Measurements from ENCODE around the gene TP53I11. TPM values are rescaled to one million over a fixed set of nuclear protein-coding genes. Genes with fewer than 3 reads are reported as not detected.

TP53I11 gene
- total RNA-seq, 3 donors from 2014 or later (not counting 1 experiment from before 2014, with no cell fraction given) = 3.7 to 13.9 (median 9.2) TPM

GRCh38 chr11:44906649-44907048, 44.0 kb downstream of the TP53I11 start:
- Mint-ChIP-seq H3K4me1 (peaks cover 0 to 5% of the 10 kb centered on the region in 2 donors), H3K27ac (no peak overlapping the region), H3K36me3 (no peaks in the 10 kb centered on the region), H3K27me3 (ENCODE audit: low read depth in 2 of 2) (peaks cover 9 to 19% of the 10 kb centered on the region in 2 donors), H3K9me3 (no peaks in the 10 kb centered on the region), H3K4me3 (no peak overlapping the region)
- no peaks in the 10 kb centered on the region for H3K9me3 ChIP-seq (ENCODE audit: control insufficient read depth, insufficient read depth, low read length)
- H3K36me3 ChIP-seq (ENCODE audit: control insufficient read depth, insufficient read depth, low read length) = no peaks in the 10 kb centered on the region
- no peak overlapping the region for H3K4me3 ChIP-seq (ENCODE audit: low read length)
- H3K27ac ChIP-seq (ENCODE audit: low read length) = no peak overlapping the region
- DNase-seq (no peak), ATAC-seq (no peak)
- H3K27me3 ChIP-seq (ENCODE audit: control insufficient read depth, insufficient read depth, low read length) = peaks cover 2% of the 10 kb centered on the region
- intact Hi-C loops (cut with micrococcal nuclease) = no loop called here
- TF ChIP-seq, protein P1, sequence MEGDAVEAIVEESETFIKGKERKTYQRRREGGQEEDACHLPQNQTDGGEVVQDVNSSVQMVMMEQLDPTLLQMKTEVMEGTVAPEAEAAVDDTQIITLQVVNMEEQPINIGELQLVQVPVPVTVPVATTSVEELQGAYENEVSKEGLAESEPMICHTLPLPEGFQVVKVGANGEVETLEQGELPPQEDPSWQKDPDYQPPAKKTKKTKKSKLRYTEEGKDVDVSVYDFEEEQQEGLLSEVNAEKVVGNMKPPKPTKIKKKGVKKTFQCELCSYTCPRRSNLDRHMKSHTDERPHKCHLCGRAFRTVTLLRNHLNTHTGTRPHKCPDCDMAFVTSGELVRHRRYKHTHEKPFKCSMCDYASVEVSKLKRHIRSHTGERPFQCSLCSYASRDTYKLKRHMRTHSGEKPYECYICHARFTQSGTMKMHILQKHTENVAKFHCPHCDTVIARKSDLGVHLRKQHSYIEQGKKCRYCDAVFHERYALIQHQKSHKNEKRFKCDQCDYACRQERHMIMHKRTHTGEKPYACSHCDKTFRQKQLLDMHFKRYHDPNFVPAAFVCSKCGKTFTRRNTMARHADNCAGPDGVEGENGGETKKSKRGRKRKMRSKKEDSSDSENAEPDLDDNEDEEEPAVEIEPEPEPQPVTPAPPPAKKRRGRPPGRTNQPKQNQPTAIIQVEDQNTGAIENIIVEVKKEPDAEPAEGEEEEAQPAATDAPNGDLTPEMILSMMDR (IDR thresholded peaks at IDR 0.05) = no peak
- H3K4me1 ChIP-seq (ENCODE audit: control insufficient read depth, insufficient read depth, low read length) = peaks cover 6% of the 10 kb centered on the region
- 67% methylated on average over 5 of the region's 5 CpGs for WGBS (ENCODE audit: insufficient coverage)

- Mint-ChIP-seq H3K4me1 (no peaks in the 10 kb centered on the region), H3K4me3 (no peak overlapping the region), H3K36me3 (no peaks in the 10 kb centered on the region), H3K27me3 (ENCODE audit: low read depth in 2 of 2) (peaks cover 9 to 10% of the 10 kb centered on the region in 2 donors), H3K27ac (no peak overlapping the region), H3K9me3 (no peaks in the 10 kb centered on the region)
- Histone ChIP-seq H3K4me3 (ENCODE audit: low read length) (no peak overlapping the region), H3K27me3 (ENCODE audit: control insufficient read depth, insufficient read depth, low read length) (no peaks in the 10 kb centered on the region), H3K36me3 (ENCODE audit: control insufficient read depth, insufficient read depth, low read length) (no peaks in the 10 kb centered on the region), H3K9me3 (ENCODE audit: control insufficient read depth, insufficient read depth, low read length) (no peaks in the 10 kb centered on the region), H3K4me1 (ENCODE audit: control insufficient read depth, insufficient read depth, low read length) (no peaks in the 10 kb centered on the region), H3K27ac (ENCODE audit: low read length) (no peak overlapping the region)
- intact Hi-C loops (cut with micrococcal nuclease) = no loop called here
- TF ChIP-seq, protein P1 (IDR thresholded peaks at IDR 0.05) = no peak
- WGBS (ENCODE audit: insufficient coverage) = 88% methylated on average over 9 of the region's 9 CpGs
- no peak for DNase-seq
- no peak for ATAC-seq
Observed at GRCh38 chr11:44905131-44905866, 45.4 kb downstream of the TP53I11 start.

DNA sequence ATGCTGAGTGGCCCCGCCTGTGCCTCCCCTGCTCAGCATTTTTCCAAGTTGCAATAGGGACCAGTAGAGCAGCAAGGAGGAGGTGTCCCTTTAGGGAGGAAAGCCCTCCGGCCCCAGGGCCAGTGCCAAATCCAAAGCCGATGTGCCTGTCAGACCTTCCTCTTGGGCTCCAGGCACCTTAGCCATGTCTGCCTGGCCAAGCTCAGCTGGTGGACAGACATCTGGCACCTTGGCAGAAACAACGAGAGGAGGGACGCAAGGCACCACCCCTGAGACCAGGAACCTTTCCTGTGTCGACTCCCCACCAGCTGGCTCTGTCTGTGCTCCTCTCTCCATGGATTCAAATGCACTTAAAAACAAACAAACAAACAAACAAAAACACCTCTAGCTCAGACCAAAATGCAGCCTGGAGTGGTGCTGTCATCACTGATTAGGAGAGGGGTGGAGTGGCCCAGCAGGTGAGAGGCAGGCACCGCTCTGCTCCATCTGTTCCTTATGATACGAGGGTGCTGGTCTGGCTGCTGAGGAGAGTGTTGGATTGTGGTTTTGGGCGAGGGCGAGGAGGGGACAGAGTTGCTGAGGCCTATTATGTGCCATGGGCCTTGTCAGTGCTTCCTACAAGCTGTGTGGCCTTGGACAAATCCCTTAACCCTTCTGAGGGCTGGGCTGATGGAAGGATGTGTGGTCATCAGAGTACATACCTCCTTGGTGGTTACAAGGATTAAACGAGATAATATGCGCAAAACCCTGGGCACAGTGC, 46.2 kb downstream of the TP53I11 start:
- intact Hi-C loops (cut with micrococcal nuclease) = no loop called here
- Histone ChIP-seq H3K36me3 (ENCODE audit: control insufficient read depth, insufficient read depth, low read length) (no peaks in the 10 kb centered on the region), H3K9me3 (ENCODE audit: control insufficient read depth, insufficient read depth, low read length) (no peaks in the 10 kb centered on the region), H3K27ac (ENCODE audit: low read length) (no peak overlapping the region), H3K27me3 (ENCODE audit: control insufficient read depth, insufficient read depth, low read length) (no peaks in the 10 kb centered on the region), H3K4me1 (ENCODE audit: control insufficient read depth, insufficient read depth, low read length) (no peaks in the 10 kb centered on the region), H3K4me3 (ENCODE audit: low read length) (no peak overlapping the region)
- Mint-ChIP-seq H3K27ac (no peak overlapping the region), H3K9me3 (no peaks in the 10 kb centered on the region), H3K36me3 (no peaks in the 10 kb centered on the region), H3K4me3 (no peak overlapping the region), H3K27me3 (ENCODE audit: low read depth in 2 of 2) (peaks cover 6 to 10% of the 10 kb centered on the region in 2 donors), H3K4me1 (no peaks in the 10 kb centered on the region)
- TF ChIP-seq, protein P1 (IDR thresholded peaks at IDR 0.05) = no peak
- DNase-seq (no peak), ATAC-seq (no peak)
- WGBS (ENCODE audit: insufficient coverage) = 91% methylated on average over 11 of the region's 12 CpGs

Data from natural killer cell (primary cell).